Bronchial epithelial cell (primary cell): Measurements from ENCODE around the gene NAA10. TPM values are rescaled to one million over a fixed set of nuclear protein-coding genes. Genes with fewer than 3 reads are reported as not detected.

Source experiments
- DNase-seq: peaks from one replicate; pipeline ENCODE4 v3.0.0-alpha.2; 2010; ENCODE audit warnings: low read depth
- FAIRE-seq: peaks from 2 replicates; lab custom pipeline; 2011; peaks lifted over from hg19 to GRCh38; lab: Jason Lieb, UNC
- H3K27me3 ChIP-seq: 2 replicates; pipeline ENCODE4 v1.5.1; 2011; ENCODE audit warnings: low read length; ENCODE audit not compliant: control insufficient read depth, insufficient read depth
- H3K36me3 ChIP-seq: 2 replicates; pipeline ENCODE4 v1.5.1; 2011; ENCODE audit warnings: low read length; ENCODE audit not compliant: control insufficient read depth, insufficient read depth
- H3K4me3 ChIP-seq: 2 replicates; pipeline ENCODE4 v1.5.1; 2011; ENCODE audit warnings: mild to moderate bottlenecking, low read depth, low read length, control low read depth
- total RNA-seq: library from RNA; depleted of rRNA; stranded (reverse); fragments of >200 nt; gene quantifications from 2 replicates; pipeline ENCODE4 v1.2.1, GENCODE V29; 2014
- TF ChIP-seq, protein P1 (sequence below): IDR thresholded peaks from 2 replicates; pipeline ENCODE4 v1.5.1; 2011; ENCODE audit warnings: mild to moderate bottlenecking, moderate library complexity, low read length, control low read depth, inconsistent platforms; ENCODE audit not compliant: insufficient read depth, severe bottlenecking

NAA10 gene
- total RNA-seq, 1 donor from 2014 or later: 56.9 TPM

DNA sequence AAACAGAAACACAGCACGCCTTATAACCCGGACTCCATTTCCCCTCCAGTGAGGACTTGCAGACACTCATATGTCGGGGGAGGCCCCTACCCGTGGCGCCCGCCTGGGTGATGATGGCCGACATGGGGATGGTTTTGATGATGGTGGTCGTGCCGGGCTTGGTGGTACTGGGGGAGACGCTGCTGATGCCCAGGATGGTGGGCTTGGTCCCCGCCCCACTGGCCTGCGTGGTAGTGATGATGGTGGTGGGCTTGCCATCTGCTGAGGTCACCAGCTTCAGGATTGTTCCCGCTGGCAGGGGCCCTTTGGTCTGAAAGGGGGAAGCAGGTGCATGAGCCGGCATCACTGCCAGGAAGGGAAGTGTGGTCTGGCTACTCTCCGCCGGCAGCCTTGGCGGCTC lies 22.4 kb upstream of the NAA10 start:
- H3K36me3 ChIP-seq: peaks cover 21% of the 10 kb centered on the region
- no peaks in the 10 kb centered on the region for H3K27me3 ChIP-seq
- FAIRE-seq (no peak), DNase-seq (no peak)
- H3K4me3 ChIP-seq: no peak overlapping the region
- TF ChIP-seq, protein P1, sequence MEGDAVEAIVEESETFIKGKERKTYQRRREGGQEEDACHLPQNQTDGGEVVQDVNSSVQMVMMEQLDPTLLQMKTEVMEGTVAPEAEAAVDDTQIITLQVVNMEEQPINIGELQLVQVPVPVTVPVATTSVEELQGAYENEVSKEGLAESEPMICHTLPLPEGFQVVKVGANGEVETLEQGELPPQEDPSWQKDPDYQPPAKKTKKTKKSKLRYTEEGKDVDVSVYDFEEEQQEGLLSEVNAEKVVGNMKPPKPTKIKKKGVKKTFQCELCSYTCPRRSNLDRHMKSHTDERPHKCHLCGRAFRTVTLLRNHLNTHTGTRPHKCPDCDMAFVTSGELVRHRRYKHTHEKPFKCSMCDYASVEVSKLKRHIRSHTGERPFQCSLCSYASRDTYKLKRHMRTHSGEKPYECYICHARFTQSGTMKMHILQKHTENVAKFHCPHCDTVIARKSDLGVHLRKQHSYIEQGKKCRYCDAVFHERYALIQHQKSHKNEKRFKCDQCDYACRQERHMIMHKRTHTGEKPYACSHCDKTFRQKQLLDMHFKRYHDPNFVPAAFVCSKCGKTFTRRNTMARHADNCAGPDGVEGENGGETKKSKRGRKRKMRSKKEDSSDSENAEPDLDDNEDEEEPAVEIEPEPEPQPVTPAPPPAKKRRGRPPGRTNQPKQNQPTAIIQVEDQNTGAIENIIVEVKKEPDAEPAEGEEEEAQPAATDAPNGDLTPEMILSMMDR: no peak

DNA sequence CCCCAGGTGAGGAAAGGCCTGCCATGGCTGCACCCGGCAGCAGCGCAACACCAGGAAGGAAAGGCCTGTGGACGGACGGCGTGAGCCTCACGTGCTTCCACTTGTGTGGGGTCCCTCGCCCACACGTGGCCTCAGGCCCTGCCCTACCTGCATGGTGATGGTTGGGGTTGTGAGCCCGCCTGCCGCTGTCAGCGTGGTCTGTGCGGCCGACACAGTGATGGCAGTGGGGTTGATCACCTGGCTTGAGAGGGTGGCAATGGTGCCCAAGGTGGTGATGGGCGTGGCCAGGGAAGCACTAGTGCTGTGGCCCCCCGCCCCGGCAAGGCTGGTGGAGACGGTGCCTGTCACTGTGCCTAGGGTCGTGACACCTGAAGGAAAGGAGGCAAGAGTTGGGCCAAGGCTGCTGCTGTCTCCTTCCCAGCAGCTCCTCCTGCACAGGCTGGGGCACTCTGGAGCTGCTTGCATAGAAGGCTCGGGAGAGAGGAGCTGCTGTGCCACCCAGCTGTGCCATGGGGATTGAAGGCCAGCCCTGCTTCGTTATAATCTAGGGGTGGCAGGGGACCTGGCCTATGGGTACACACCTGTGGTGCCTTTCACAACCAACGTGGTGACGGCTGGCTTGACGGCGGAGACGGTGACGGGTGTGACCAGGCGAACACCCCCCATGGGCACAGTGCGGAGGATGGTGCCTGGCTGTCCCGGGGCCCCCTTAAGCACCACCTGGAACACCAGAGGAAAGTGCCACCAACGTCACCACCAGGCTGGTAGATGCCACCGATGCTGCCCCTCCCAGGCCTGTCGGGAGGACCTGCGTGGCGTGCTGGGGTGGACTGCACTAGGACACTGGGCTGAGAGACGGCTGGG lies 21.4 kb upstream of the NAA10 start:
- no peak for DNase-seq
- FAIRE-seq: no peak
- TF ChIP-seq, protein P1: no peak
- Histone ChIP-seq H3K27me3 (no peaks in the 10 kb centered on the region), H3K4me3 (no peak overlapping the region), H3K36me3 (peaks cover 21% of the 10 kb centered on the region)

DNA sequence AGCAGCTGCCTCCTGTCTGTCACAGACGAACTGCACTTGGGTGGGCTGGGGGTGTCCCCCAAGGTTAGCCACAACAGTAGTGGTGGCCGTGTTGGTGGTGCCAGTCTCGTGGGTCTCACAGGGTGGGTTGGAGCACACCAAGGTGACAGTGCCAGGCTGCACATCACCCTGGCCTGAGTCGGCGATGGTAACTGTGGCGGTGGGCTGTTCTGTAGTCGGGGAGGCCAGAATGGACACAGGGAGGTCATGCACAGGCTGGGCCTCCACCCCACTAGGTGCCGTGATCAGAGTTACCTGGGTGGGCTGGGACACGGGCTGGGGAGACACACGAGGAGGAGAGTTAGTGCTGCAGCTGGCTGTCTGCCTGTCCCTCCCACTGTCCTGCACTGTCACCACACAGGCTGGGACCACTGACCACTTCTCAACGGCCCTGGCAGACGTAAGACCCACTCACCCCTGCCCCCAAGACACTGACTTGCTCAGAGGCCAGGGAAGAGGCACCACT lies 20.4 kb upstream of the NAA10 start:
- TF ChIP-seq, protein P1: no peak
- Histone ChIP-seq H3K36me3 (peaks cover 23% of the 10 kb centered on the region), H3K4me3 (no peak overlapping the region), H3K27me3 (no peaks in the 10 kb centered on the region)
- FAIRE-seq (no peak), DNase-seq (no peak)

DNA sequence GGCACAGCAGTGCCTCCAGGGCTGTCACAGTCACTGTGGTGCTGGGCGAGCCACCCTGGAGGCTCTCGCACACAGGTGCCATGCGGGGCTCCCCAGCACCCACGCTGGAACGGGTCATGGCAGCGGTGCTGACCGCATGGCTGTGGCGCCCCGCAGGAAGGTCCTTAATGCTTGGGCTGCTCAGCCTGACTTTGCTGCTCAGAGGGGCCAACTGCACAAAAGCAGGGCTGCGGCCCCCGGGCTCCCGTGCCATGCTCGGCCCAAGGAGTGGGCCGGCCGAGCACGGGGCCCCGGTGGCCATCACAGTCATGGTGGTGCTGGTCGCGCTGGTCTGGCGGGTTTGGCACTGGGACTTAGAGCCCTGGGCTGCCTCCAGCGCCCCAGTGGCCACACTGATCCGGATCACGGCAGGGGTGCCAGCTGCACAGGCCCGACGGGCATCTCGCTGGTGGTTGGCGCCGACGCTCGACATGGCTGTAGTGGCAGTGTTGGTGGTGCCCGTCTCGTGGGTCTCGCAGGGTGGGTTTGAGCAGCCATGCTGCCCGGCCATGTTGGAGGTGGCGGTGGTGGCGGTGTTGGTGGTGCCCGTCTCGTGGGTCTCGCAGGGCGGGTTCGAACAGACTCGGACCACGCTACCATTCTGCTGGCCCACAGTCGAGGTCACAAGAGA lies 19.9 kb upstream of the NAA10 start:
- DNase-seq (no peak), FAIRE-seq (no peak)
- TF ChIP-seq, protein P1: no peak
- H3K27me3 ChIP-seq: no peaks in the 10 kb centered on the region
- no peak overlapping the region for H3K4me3 ChIP-seq
- peaks cover 25% of the 10 kb centered on the region for H3K36me3 ChIP-seq

DNA sequence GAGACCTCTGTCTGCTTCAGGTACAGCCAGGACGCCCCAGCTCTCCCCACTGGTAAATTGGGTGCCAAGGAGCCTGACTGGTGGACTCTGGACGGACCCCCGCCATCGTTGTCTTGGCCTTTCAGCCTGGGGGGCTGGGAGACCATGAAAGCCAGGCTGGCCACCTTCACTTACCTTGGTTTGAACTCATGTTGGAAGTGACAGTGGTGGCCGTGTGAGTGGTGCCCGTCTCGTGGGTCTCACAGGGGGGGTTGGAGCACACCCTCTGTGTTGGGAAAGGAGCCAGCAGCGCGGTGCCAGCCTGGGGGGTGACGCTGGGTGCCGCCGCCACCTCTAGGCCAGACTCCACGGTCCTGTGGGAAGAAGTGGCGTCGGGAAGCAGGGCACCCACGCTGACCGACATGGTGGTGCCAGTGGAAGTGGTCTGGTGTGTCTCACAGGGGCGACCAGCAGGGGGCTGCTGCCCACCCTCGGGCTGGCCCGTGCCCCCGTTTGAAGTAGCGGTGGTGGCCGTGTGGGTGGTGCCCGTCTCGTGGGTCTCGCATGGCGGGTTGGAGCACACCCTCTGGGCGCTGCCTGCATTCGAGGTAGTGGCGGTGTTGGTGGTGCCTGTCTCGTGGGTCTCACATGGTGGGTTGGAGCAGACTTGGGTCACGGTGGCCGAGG lies 19.2 kb upstream of the NAA10 start:
- TF ChIP-seq, protein P1: no peak
- H3K36me3 ChIP-seq: peaks cover 27% of the 10 kb centered on the region
- H3K27me3 ChIP-seq: no peaks in the 10 kb centered on the region
- DNase-seq: no peak
- H3K4me3 ChIP-seq: no peak overlapping the region
- FAIRE-seq: no peak
